SH-SY5Y (cell line): ENCODE measurements around the gene SELENOT.

Experiments used
- GATA2 ChIP-seq: IDR thresholded peaks from 2 replicates; pipeline ENCODE4 v1.6.1; 2011; ENCODE audit warnings: mild to moderate bottlenecking, low read depth, low read length
- GATA3 ChIP-seq: IDR thresholded peaks from 2 replicates; pipeline ENCODE4 v1.6.1; 2011; ENCODE audit warnings: low read depth, mild to moderate bottlenecking, low read length, moderate library complexity

DNA sequence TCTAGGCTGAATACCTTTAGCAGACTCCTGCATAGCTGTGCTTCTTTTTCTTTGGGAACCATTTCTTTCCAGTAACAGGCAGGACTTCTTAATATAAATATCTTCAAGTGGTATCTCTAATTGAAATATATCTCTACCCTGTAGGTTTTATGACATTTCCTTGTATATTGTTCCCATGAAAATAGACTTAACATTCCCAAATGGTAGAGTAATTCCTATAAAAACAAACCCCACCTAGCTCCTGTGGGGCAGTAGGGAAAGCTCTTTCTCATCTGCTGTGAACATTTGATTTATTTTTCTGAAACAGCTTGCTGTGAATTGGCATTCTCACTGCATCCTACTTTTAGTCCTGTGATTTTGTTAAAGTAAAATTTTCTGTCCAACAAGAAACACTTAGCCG is 20.8 kb downstream of the SELENOT start:
- TF ChIP-seq GATA2, result no peak
- no peak for TF ChIP-seq GATA3
